A549 (cell line): ENCODE results near the gene ADPRS.

Experiments
- GATA3 ChIP-seq: IDR thresholded peaks from 2 replicates; pipeline ENCODE4 v1.6.1; 2012; ENCODE audit warnings: borderline replicate concordance
- HDAC2 ChIP-seq: fragments of 200-600 bp; sonication (generic); IDR thresholded peaks from 2 replicates; pipeline ENCODE4 v1.6.1; 2016
- JUN ChIP-seq, 2 experiments: fragments of >200 bp; sonication (Bioruptor Twin); formaldehyde crosslinking; IDR thresholded peaks; 2 replicates in 1 of 2; 3 replicates in 1 of 2; pipeline ENCODE4 v1.6.1; 2016 to 2017
- JUNB ChIP-seq: fragments of >200 bp; sonication (Bioruptor Twin); formaldehyde crosslinking; IDR thresholded peaks from 2 replicates; pipeline ENCODE4 v1.6.1; 2016
- POLR2A ChIP-seq: IDR thresholded peaks from 2 replicates; pipeline ENCODE4 v1.6.1; 2012; ENCODE audit warnings: mild to moderate bottlenecking, low read length
- RCOR1 ChIP-seq: fragments of 150-350 bp; IDR thresholded peaks from 2 replicates; pipeline ENCODE4 v1.6.1; 2014; ENCODE audit warnings: antibody characterized with exemption, low read length, low read depth
- RFX5 ChIP-seq: fragments of 450-650 bp; IDR thresholded peaks from 2 replicates; pipeline ENCODE4 v1.7.1; 2014; ENCODE audit warnings: antibody characterized with exemption, mild to moderate bottlenecking, moderate library complexity
- TF ChIP-seq, protein P1 (sequence below): IDR thresholded peaks from 2 replicates; pipeline ENCODE4 v1.6.1; 2012
- TF ChIP-seq, protein P2 (sequence below): fragments of 450-650 bp; IDR thresholded peaks from 2 replicates; pipeline ENCODE4 v1.6.1; 2014; ENCODE audit warnings: antibody characterized with exemption
- TF ChIP-seq, protein P3 (sequence below): fragments of >200 bp; sonication (Bioruptor Twin); formaldehyde crosslinking; IDR thresholded peaks from 3 replicates; pipeline ENCODE4 v1.5.1; 2016
- TF ChIP-seq, protein P4 (sequence below): fragments of 200-600 bp; sonication (generic); IDR thresholded peaks from 2 replicates; pipeline ENCODE4 v1.6.1; 2016; ENCODE audit warnings: antibody characterized with exemption, mild to moderate bottlenecking, moderate library complexity

DNA sequence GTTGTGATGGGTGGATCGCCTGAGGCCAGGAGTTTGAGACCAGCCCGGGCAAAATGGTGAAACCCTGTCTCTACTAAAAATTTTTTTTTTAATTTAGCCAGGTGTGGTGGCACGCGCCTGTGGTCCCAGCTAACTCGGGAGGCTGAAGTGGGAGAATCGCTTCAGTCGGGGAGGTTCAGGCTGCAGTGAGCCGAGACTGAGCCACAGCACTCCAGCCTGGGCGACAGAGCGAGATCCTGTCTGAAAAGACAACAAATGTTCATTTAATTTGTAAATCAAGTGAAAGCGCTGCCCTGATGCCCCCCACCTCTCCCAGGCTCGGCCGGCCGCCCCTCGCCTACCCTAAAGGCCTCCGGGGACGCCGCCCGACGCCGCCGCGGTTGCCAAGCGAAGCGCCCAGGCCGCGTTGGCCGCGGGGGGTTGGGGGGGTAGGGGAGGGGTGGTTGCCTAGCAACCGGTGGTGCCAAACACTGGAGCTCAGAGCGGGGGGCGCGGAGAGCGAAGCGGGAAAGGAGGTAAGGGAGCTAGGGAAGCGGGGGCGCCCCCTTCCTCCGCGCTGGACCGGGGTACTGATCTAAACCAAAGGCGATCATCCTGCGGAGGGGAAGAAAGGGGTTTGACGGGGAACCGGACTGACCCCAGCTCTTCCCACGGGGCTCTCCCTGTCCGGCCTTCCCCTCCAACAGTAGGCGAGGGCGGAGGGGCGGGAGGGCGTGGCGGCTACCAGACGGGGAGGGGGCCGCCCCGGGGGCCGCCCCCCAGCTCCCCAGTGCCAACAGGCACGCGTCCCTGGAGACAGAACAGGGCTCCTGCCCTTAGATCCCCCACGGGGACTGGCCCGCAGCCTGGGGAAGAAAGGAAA is 4.8 kb upstream of the ADPRS start, which contains the start of gene TEKT2:
- no peak for TF ChIP-seq RFX5
- TF ChIP-seq, protein P1, sequence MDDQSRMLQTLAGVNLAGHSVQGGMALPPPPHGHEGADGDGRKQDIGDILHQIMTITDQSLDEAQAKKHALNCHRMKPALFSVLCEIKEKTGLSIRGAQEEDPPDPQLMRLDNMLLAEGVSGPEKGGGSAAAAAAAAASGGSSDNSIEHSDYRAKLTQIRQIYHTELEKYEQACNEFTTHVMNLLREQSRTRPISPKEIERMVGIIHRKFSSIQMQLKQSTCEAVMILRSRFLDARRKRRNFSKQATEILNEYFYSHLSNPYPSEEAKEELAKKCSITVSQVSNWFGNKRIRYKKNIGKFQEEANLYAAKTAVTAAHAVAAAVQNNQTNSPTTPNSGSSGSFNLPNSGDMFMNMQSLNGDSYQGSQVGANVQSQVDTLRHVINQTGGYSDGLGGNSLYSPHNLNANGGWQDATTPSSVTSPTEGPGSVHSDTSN = no peak
- no peak for TF ChIP-seq HDAC2
- no peak for TF ChIP-seq RCOR1
- TF ChIP-seq, protein P2, sequence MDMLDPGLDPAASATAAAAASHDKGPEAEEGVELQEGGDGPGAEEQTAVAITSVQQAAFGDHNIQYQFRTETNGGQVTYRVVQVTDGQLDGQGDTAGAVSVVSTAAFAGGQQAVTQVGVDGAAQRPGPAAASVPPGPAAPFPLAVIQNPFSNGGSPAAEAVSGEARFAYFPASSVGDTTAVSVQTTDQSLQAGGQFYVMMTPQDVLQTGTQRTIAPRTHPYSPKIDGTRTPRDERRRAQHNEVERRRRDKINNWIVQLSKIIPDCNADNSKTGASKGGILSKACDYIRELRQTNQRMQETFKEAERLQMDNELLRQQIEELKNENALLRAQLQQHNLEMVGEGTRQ = no peak
- no peak for TF ChIP-seq POLR2A
- no peak for TF ChIP-seq JUNB
- no peak for TF ChIP-seq GATA3
- TF ChIP-seq, protein P3, sequence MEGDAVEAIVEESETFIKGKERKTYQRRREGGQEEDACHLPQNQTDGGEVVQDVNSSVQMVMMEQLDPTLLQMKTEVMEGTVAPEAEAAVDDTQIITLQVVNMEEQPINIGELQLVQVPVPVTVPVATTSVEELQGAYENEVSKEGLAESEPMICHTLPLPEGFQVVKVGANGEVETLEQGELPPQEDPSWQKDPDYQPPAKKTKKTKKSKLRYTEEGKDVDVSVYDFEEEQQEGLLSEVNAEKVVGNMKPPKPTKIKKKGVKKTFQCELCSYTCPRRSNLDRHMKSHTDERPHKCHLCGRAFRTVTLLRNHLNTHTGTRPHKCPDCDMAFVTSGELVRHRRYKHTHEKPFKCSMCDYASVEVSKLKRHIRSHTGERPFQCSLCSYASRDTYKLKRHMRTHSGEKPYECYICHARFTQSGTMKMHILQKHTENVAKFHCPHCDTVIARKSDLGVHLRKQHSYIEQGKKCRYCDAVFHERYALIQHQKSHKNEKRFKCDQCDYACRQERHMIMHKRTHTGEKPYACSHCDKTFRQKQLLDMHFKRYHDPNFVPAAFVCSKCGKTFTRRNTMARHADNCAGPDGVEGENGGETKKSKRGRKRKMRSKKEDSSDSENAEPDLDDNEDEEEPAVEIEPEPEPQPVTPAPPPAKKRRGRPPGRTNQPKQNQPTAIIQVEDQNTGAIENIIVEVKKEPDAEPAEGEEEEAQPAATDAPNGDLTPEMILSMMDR = no peak
- TF ChIP-seq, protein P4, sequence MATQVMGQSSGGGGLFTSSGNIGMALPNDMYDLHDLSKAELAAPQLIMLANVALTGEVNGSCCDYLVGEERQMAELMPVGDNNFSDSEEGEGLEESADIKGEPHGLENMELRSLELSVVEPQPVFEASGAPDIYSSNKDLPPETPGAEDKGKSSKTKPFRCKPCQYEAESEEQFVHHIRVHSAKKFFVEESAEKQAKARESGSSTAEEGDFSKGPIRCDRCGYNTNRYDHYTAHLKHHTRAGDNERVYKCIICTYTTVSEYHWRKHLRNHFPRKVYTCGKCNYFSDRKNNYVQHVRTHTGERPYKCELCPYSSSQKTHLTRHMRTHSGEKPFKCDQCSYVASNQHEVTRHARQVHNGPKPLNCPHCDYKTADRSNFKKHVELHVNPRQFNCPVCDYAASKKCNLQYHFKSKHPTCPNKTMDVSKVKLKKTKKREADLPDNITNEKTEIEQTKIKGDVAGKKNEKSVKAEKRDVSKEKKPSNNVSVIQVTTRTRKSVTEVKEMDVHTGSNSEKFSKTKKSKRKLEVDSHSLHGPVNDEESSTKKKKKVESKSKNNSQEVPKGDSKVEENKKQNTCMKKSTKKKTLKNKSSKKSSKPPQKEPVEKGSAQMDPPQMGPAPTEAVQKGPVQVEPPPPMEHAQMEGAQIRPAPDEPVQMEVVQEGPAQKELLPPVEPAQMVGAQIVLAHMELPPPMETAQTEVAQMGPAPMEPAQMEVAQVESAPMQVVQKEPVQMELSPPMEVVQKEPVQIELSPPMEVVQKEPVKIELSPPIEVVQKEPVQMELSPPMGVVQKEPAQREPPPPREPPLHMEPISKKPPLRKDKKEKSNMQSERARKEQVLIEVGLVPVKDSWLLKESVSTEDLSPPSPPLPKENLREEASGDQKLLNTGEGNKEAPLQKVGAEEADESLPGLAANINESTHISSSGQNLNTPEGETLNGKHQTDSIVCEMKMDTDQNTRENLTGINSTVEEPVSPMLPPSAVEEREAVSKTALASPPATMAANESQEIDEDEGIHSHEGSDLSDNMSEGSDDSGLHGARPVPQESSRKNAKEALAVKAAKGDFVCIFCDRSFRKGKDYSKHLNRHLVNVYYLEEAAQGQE = no peak
- TF ChIP-seq JUN (IDR thresholded peaks at IDR 0.05) = no peak
